Breast epithelium (tissue), 4 donors: ENCODE measurements around the gene PTPRN2. TPM values are rescaled to one million over a fixed set of nuclear protein-coding genes. Genes with fewer than 3 reads are reported as not detected.

Experiments used
- DNase-seq, 2 donors: peaks; one replicate each; pipeline ENCODE4 v3.0.0-alpha.2; 2019; ENCODE audit warnings: low spot score in 2 of 2
- H3K27ac ChIP-seq, 2 donors: fragments of 200-600 bp; sonication (generic) in 1 of 2; one replicate each; pipeline ENCODE4 v1.5.1; 2016 to 2019; ENCODE audit warnings: mild to moderate bottlenecking in 1 of 2
- H3K27me3 ChIP-seq, 2 donors: fragments of 200-600 bp; sonication (generic) in 1 of 2; one replicate each; pipeline versions ENCODE4 v1.5.1 to v1.6.0; 2017 to 2019; ENCODE audit warnings: control low read depth in 1 of 2, mild to moderate bottlenecking in 1 of 2
- H3K36me3 ChIP-seq: fragments of 200-600 bp; one replicate; pipeline ENCODE4 v1.5.1; 2019
- H3K4me1 ChIP-seq, 2 donors: fragments of 200-600 bp; sonication (generic); one replicate each; pipeline ENCODE4 v1.5.1; 2016 to 2019; ENCODE audit warnings: control low read depth in 1 of 2
- H3K4me3 ChIP-seq, 3 donors: fragments of 200-600 bp; sonication (generic); 1 replicate in 2 of 3; 2 replicates in 1 of 3; pipeline ENCODE4 v1.5.1; 2016 to 2019; ENCODE audit warnings: mild to moderate bottlenecking in 3 of 3, moderate library complexity in 2 of 3
- H3K9me3 ChIP-seq, 2 donors: fragments of 200-600 bp; sonication (generic) in 1 of 2; one replicate each; pipeline ENCODE4 v1.5.1; 2016 to 2019; ENCODE audit warnings: control low read depth in 1 of 2
- POLR2A ChIP-seq: fragments of 450-650 bp; IDR thresholded peaks from one replicate; pipeline ENCODE4 v1.6.1; 2016; ENCODE audit warnings: antibody characterized with exemption, mild to moderate bottlenecking, moderate library complexity
- POLR2AphosphoS5 ChIP-seq, 3 donors: sonication (generic); formaldehyde crosslinking; IDR thresholded peaks; one replicate each; pipeline ENCODE4 v1.6.1; 2017; ENCODE audit warnings: antibody characterized with exemption in 3 of 3
- intact Hi-C: fragments of 100-400 bp; cut with DNase I; formaldehyde crosslinking; loops from one replicate; pipeline ENCODE4 v1.15.1; 2023; ENCODE audit warnings: low total_unique reads
- total RNA-seq, 3 donors: library from RNA; depleted of rRNA; stranded (reverse); fragments of >200 nt; gene quantifications; one replicate each; pipeline ENCODE4 v1.1.0, GENCODE V29; 2016
- TF ChIP-seq, protein P1 (sequence below), 3 donors: fragments of 450-650 bp; IDR thresholded peaks; one replicate each; pipeline ENCODE4 v1.5.1; 2016 to 2017; ENCODE audit warnings: antibody characterized with exemption in 3 of 3, mild to moderate bottlenecking in 3 of 3, moderate library complexity in 3 of 3

The PTPRN2 gene
- total RNA-seq, 3 donors from 2014 or later = 1.6 to 2.2 (median 2.2) TPM

DNA sequence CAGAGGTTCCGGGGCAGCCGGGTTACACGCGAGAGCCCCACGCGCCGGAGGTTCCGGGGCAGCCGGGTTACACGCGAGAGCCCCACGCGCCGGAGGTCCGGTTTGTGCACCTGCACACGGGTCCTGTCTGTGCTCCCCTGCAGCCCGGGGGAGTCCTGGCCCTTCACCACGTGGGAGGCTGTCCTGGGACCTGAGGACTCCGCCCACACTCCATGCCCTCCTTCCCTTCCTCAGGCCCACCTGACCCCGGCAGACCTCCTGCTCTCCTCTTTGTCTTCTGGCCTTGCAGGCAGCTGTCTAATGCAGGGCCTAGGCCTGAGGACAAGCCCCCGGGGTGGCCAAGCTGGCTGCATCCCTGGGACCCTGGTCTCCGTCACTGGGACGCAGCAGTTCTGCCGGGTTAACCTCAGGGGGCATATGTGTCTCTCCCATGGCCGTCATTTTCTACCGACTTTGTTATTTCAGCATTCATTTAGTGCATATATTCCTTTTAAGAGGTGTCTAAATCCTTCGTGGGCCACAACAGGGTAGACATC lies 876.2 kb downstream of the PTPRN2 start:
- intact Hi-C loops = no loop called here
- Histone ChIP-seq H3K27ac (no peak overlapping the region), H3K9me3 (peaks cover 0 to 6% of the 10 kb centered on the region in 2 donors), H3K27me3 (peaks cover 0 to 31% of the 10 kb centered on the region in 2 donors), H3K4me1 (no peaks in the 10 kb centered on the region), H3K36me3 (no peaks in the 10 kb centered on the region), H3K4me3 (no peak overlapping the region)
- TF ChIP-seq, protein P1, sequence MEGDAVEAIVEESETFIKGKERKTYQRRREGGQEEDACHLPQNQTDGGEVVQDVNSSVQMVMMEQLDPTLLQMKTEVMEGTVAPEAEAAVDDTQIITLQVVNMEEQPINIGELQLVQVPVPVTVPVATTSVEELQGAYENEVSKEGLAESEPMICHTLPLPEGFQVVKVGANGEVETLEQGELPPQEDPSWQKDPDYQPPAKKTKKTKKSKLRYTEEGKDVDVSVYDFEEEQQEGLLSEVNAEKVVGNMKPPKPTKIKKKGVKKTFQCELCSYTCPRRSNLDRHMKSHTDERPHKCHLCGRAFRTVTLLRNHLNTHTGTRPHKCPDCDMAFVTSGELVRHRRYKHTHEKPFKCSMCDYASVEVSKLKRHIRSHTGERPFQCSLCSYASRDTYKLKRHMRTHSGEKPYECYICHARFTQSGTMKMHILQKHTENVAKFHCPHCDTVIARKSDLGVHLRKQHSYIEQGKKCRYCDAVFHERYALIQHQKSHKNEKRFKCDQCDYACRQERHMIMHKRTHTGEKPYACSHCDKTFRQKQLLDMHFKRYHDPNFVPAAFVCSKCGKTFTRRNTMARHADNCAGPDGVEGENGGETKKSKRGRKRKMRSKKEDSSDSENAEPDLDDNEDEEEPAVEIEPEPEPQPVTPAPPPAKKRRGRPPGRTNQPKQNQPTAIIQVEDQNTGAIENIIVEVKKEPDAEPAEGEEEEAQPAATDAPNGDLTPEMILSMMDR (IDR thresholded peaks at IDR 0.05) = no peak
- TF ChIP-seq POLR2AphosphoS5 (IDR thresholded peaks at IDR 0.05) = no peak
- TF ChIP-seq POLR2A = no peak
- peak in 1 of 2 donors; percentile 42 for DNase-seq

DNA sequence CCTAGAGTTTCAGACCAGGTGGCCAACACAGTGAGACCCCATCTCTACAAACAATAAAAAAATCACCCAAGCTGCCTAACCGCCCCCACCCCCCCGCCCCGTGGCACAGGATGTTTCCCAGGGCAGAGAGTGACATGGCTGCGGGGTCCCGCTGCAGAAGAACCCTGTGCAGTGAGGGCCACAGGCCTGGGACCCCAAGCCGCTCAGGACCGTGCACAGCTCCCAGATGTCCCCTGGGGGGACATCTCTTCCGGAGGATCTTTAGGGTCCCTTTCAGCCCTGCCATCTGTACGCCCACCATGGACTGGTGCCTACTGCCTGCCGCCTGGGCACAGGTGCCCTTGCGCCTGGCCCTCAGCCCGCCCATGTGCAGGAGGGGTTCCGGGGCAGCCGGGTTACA lies 877.2 kb downstream of the PTPRN2 start:
- Histone ChIP-seq H3K4me1 (no peaks in the 10 kb centered on the region), H3K27me3 (peaks cover 0 to 40% of the 10 kb centered on the region in 2 donors), H3K9me3 (peaks cover 0 to 6% of the 10 kb centered on the region in 2 donors), H3K36me3 (no peaks in the 10 kb centered on the region), H3K27ac (no peak overlapping the region), H3K4me3 (no peak overlapping the region)
- DNase-seq = peak in 1 of 2 donors; percentile 9
- intact Hi-C loops = no loop called here
- TF ChIP-seq, protein P1 (IDR thresholded peaks at IDR 0.05) = no peak
- TF ChIP-seq POLR2A (no peak), POLR2AphosphoS5 (IDR thresholded peaks at IDR 0.05) (no peak)

DNA sequence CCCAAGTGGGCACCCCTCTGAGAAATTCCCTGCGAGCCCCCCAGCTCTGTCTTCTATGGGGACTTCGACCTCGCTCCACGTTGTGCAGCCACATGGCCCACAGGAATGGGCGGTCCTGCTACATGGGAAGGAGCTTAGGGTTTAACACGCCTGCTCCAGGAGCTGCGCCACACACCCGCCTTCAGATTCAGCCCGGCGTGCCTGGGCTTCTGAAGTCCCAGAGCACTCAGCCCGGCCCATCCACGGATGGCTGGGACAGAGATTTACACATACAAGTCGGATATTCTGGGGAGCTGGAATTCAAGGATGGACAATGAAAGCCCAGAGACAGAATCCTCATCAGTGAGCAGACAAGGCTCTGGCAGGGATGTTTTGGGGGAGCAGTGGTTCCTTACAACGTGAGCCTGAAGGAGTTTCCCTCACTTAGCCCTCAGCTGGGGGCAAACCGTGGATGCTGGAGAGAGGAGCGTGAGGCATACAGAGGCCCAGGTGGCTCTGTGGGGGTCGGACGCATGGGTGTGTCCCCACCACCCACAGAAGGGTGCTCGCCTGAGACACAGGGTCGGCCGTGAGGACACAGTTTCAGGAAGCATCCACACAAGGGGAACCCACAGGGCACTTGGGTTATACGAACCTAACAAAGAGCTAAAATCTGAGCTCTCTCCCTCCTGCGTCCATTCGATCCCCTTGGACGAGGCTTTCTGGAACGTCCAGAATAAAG lies 877.9 kb downstream of the PTPRN2 start:
- DNase-seq = peak in 1 of 2 donors; percentile 31
- Histone ChIP-seq H3K36me3 (no peaks in the 10 kb centered on the region), H3K9me3 (no peaks in the 10 kb centered on the region), H3K27me3 (peaks cover 0 to 42% of the 10 kb centered on the region in 2 donors), H3K27ac (no peak overlapping the region), H3K4me3 (no peak overlapping the region), H3K4me1 (no peaks in the 10 kb centered on the region)
- intact Hi-C loops = no loop called here
- TF ChIP-seq, protein P1 (IDR thresholded peaks at IDR 0.05) = no peak
- TF ChIP-seq POLR2A (no peak), POLR2AphosphoS5 (IDR thresholded peaks at IDR 0.05) (no peak)

DNA sequence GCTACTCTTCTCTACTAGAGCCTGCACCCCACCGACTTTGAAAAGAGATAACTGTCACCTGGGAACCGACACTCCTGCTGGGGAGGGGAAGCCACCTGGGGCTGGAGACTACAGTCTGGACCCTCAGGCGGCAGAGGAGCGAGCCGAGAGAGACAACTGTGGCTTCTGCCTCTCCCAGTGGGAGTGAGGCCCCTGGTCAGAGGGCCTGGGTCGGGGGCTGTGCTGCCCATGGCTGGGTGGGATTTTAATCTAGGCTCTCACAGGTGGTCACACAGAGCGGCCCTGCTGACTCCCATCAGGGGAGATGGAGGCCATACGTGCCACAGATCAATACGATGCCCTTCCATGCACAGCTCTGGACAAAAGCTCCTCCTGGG lies 878.7 kb downstream of the PTPRN2 start:
- TF ChIP-seq POLR2A = no peak
- TF ChIP-seq, protein P1 (IDR thresholded peaks at IDR 0.05) = no peak
- TF ChIP-seq POLR2AphosphoS5 (IDR thresholded peaks at IDR 0.05) = no peak
- Histone ChIP-seq H3K4me1 (no peaks in the 10 kb centered on the region), H3K9me3 (no peaks in the 10 kb centered on the region), H3K4me3 (no peak overlapping the region), H3K27me3 (peaks cover 0 to 48% of the 10 kb centered on the region in 2 donors), H3K27ac (no peak overlapping the region), H3K36me3 (no peaks in the 10 kb centered on the region)
- intact Hi-C loops = no loop called here
- DNase-seq = peak in 1 of 2 donors; percentile 33
